Measurements from ENCODE around the gene KIAA1143.
A peak's percentile ranks its signal among the peaks of the same experiment; 100 is the strongest.

KIAA1143 gene

DNA sequence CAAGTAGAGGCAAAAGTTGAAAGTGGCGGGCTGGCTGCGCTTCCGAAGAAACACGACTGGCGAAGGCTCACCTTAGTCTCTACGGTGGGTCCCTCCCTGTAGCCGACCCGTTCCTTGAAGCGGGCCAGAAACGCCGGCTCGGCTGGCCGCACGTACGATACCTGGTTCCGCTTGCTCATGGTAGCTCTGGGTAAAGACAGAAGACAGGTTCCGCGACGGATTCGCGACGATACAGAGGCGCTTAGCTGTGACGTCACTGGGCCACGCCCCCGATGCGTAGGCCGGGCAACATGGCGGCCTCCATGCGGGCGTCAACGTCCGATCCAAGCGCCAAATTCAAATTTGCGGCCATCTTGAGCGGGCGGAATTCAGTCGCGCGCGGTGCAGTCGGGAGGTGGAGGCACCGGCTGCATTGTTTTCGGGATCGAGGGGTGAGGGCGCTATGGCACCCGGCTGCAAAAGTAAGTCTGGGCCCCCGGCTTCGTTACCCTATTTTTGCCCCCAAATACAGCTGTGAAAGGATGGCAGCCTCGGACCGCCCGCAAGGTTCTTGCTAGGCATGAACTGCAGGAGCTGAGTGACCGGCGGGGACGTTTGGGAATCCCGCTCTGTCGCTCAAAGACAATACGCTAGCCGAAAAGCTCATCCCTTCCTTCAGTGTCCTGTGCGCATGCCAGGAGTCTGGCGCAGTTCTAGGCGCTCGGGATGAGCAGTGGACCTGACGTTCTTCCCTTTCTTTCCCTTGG is at the start of gene KIAA1143, which contains the start of gene KIF15:
Gene KIAA1143 (minus strand): TSS at position 196 of the 746 bp plus-strand sequence. CDS start 17 bp downstream, at position 179.
Gene KIF15 (plus strand): TSS at position 371 of the 746 bp plus-strand sequence. CDS start 72 bp downstream, at position 443.
- peak; percentile 90 for DNase-seq

DNA sequence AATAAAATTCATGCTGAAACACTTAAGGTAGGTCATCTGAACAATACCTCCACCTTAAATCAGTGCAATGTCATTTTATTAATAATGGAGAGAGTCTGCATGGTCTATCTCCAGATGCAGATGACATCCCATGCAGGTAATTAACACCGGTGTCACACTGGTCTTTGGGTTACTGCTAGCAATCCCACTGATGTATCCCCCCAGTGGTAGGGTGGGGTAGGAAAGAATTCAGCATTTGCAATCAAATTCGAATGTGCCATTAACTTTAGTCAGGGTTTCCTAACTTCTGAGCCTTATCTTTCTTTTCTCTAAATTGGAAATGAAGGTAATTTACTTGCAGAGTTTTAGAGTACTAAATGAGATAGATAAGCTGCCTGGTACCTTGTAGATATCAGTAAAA is 44.5 kb upstream of the KIAA1143 start:
- DNase-seq: no peak

DNA sequence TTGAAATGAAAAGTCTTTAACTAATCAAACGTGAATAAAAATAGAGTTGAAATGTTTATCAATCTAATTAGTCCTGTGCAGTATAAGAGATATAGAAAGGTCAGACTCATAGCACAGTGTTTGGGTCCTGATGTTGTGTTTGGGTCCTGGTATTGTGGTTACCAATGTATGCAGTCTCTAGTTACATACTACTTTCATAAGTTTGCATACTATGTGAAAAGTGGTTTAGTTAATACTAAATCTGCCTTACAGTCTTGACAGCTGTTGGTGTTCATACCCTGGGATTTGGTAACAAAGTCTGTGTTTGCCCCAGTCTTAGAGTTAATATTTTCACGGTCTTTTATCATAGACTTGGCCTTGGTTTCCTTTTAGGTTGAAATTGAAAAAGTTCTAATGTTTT is 41.9 kb upstream of the KIAA1143 start:
- DNase-seq: no peak

DNA sequence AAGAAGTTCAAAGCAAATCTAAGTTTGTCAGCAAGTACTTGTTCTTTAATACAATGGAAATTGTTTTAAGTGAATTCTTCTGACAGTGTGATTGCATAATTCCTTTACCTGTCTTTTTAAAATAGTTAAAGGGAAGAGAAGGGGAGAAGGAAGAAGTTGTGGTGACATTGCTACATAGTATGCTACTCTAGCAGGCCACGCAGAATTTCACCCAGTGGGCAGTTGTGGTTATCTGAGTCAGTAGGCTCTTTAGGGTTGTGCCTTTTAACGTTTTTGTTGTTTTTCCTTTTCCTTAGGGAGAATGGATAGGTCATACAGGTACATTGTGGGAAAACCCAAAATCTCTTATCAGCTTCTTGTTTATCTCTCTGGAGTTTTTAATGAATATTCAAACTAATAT is 40.6 kb upstream of the KIAA1143 start:
- DNase-seq: no peak

DNA sequence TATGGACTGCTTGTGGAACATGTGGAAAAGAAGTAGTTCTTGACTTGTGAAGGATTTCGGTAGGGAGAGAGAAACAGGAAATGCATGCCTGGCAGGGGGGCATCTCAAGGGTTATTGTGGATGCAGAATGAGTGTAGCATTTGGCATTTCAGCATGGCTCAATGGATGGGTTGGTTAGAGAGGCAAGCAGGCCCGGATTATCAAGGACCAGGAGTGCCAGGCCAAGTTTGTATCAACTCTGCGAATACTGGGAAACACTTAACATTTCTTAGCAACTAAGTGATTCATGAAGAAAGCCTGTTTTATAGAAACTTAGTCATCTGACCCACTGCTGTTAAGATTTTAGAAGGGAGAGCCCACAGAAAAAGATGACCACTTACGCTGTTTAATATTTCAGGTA is 33.8 kb upstream of the KIAA1143 start:
- DNase-seq: peak; percentile 1

DNA sequence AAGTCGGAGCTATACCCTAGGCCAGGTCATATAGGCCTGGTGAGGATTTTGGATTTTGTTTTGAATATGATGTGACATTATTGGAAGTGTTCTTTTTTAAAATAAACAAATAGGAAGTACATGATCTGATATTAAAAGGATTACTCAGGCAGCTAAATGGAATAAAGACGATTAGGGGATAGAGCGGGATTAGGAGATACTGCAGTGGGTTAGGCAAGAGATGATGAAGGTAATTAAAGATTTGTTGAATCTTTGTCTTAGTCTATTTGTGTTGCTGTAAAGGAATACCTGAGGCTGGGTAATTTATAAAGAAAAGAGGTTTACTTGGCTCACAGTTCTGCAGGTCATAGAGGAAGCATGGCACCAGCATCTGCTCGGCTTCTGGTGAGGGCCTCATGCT is 21.5 kb upstream of the KIAA1143 start:
- no peak for DNase-seq

DNA sequence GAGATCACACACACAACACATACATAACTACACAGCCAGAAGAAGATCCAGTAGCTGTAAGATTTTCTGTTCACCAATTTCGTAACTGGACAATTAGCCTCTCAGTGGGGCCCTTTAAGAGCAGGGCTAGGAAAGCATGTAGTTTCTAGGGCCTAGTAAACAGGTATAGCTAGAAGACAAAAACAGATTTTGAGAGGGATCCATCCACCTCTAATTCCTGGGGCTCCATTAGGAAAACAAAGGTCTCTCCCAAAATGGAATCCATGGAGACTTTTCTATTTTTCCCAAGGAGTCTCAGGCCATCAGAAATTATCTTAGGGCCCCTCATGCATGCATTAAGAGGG is 10.7 kb upstream of the KIAA1143 start:
- no peak for DNase-seq

DNA sequence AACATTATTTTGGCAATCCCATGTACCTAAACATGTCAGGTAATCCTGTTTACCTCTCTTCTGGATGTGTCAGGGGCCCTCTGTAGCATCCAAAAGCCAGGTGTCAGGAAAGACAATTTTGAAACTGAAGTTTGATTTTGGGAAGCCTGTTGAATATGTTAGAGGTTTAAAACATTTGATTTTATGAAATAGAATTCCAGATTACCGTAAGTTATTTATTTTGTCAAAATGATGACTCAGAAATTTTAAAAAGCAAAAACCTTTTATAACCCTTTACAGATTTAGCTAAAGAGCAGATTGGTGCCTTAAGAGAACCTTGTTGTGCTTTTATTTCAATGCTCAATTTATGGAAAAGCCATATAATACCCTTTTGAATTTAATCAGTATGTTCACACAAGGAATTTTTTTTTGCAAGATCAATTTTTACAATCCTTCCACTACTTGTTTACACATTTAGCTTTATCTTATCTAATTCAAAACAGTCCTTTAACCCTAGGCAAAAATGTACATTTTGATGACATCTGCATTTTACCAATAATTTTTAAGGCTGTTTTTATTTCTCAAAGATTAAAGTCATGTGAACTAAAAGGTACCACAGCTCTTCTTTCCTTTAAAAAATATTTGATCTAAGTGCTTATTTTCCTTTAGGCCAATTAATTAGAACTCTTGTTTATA is 10.1 kb upstream of the KIAA1143 start:
- DNase-seq: no peak

DNA sequence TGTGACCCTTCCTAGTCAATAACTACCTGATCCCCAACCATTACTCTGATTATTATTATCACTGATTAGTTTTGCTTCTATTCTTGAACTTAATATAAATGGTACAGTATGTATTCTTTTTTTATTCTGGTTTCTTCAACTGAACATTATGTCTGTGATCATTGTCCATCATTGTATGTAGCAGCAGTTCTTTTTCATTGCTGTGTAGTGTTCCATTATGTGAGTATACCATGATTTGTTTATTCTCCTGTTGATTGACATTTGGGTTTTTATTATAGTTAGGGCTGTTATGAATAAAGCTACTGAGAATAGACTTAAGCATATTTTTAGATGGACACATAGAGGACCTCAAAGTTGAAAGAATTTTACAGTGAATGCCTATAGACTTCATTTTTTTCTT is 2.8 kb upstream of the KIAA1143 start:
- DNase-seq: no peak

DNA sequence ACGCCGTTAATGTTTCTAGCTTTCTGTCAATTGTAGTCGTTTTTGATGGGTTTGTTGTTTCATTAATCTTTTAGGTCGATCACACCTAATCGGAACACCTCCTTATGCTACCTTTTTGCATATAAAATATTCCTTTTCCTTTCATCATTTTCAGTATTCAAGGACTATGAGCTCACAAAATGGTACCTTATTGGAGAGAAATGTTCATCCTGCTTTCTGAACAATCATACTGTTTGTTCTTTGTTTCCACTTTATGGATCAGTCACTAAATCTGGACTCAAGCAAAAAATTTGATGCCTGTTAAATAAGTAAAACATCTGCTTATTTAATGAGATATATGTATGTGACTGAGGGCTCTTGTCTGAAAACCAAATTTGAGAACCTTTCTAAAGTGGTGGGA is 1.3 kb upstream of the KIAA1143 start:
- no peak for DNase-seq

DNA sequence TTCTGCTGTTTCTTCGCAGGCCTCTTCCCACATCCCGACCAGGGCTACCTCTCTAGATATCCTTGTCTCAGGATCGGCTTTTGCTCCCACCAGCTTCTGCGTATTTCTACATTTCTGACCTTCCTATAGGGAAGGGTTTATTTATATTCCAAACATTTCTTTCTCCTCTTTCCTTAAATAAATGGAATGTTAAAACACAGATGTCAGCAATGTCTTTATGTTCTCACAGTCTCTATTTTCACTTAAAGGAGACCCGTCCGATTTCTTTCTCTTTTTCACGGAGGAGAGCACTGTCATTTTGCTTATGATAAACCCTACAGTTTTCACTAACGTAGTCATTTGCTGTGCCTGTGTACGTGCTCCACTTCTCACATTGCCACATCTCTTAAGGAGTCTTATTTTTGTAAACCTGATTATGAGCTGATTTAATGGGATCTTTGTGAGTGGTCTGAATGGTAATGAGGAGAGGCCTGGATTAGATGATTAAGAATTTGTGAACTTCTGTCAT is 805 bp upstream of the KIAA1143 start:
- DNase-seq: no peak

DNA sequence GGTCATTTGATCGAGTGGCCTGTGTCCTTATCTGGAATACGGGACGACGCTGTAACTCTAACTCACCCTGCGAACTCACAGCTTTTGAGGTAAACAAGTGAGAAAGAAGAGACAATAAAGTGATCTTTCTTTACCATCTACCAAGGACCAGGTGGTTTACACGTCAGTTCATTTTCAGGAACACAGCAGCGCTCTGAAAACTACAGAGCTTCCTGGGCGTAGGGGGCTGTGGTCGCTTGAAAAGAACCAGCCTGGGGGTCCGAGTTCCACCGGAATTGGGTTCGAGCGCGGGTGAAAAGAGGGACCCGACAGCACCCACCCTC is 357 bp downstream of the KIAA1143 start:
- no peak for DNase-seq

DNA sequence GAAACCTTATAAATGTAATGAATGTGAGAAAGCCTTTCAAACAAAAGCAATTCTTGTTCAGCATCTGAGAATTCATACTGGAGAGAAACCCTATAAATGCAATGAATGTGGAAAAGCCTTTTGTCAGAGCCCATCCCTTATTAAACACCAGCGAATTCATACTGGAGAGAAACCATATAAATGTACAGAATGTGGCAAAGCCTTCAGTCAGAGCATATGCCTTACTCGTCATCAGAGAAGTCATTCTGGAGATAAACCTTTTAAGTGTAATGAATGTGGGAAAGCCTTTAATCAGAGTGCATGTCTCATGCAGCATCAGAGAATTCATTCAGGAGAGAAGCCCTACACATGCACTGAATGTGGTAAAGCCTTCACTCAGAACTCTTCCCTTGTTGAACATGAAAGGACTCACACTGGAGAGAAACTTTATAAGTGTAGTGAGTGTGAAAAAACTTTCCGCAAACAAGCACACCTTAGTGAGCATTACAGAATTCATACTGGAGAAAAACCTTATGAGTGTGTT is 26.7 kb downstream of the KIAA1143 start:
- DNase-seq: no peak

DNA sequence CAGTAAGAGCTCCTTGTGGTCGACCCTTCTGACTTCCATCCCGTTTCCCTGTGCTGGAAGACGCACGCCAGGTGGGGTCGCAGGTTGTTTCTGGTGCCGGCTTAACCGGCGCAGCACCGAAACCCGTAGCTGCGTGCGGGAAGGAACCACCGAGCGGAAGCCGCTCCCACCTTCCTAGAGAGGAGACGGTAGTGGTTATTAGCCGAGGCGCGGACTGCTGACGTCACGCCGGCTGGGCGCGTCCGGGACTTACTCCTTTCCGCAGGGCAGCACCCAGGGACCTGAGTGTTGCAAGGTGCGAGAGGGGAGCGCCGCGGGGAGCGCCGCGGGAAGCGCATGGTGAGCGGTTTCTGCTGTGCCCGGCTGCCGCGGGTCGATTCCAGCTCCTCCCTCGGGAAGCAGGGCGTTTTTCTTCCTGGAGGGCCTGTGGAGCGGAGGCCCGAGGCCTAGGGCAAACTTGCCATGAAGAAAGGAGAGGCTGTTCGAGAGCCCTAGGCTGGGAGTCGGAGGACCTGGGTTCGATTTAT is 32.0 kb downstream of the KIAA1143 start, which contains the start of gene ZNF501:
Gene ZNF501 (plus strand): TSS at position 252 of the 527 bp plus-strand sequence. CDS start 4,787 bp downstream, outside the sequence.
- peak; percentile 80 for DNase-seq

DNA sequence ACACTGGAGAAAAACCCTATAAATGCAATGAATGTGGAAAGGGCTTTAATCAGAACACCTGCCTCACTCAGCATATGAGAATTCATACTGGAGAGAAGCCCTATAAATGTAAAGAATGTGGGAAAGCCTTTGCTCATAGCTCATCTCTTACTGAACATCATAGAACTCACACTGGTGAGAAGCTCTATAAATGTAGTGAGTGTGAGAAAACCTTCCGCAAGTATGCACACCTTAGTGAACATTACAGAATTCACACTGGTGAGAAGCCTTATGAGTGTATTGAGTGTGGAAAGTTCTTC is 39.4 kb downstream of the KIAA1143 start:
- no peak for DNase-seq

DNA sequence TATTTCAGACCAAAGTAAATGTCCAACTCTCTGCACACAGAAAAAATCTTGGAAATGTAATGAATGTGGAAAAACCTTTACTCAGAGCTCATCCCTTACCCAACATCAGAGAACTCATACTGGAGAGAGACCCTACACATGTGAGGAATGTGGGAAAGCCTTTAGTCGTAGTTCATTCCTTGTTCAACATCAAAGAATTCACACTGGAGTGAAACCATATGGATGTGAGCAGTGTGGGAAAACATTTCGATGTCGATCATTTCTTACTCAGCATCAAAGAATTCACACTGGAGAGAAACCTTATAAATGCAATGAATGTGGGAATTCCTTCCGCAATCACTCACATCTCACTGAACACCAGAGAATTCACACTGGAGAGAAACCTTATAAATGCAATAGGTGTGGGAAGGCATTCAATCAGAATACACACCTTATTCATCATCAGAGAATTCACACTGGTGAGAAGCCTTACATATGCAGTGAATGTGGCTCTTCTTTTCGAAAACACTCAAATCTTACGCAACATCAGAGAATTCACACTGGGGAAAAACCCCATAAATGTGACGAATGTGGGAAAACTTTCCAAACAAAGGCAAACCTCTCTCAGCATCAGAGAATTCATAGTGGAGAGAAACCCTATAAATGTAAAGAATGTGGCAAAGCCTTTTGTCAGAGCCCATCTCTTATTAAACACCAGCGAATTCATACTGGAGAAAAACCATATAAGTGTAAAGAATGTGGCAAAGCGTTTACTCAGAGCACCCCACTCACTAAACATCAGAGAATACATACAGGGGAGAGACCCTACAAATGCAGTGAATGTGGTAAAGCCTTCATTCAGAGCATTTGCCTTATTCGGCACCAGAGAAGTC is 40.0 kb downstream of the KIAA1143 start:
- no peak for DNase-seq

DNA sequence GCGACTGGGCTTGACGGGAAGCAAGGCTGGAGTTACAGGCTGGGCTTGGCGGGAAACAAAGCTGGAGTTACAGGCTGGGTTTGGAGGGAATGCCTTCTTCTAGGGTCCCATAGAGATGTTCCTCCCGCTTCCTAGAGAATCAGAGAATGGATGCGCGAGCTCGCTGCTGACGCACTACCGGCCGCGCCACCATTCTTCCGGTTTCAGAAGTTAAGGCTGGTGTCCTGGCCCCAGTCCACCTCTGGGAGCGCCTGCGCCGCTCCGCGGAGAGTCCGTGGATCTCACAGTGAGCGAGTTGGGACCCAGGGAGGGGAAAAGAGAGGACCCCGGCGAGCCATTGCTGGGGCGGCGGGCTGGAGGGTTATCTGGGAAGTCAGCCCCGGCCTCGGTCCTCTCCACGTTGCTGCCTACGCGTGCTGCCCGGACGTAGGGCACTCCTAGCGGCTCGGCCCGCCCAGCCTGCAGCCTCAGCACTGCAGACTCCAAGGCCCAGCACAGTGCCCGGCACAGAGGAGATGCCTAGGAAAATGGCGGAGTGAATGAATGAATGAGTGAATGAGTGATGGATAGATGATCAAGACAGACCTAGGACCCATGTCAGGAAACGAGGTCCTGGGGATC is 48.9 kb downstream of the KIAA1143 start, which contains the start of gene ZNF502:
Gene ZNF502 (plus strand): TSS at position 206 of the 621 bp plus-strand sequence. CDS start 7,602 bp downstream, outside the sequence.
- DNase-seq: peak; percentile 82
